ENCODE measurements around the gene UMPS.

DNA sequence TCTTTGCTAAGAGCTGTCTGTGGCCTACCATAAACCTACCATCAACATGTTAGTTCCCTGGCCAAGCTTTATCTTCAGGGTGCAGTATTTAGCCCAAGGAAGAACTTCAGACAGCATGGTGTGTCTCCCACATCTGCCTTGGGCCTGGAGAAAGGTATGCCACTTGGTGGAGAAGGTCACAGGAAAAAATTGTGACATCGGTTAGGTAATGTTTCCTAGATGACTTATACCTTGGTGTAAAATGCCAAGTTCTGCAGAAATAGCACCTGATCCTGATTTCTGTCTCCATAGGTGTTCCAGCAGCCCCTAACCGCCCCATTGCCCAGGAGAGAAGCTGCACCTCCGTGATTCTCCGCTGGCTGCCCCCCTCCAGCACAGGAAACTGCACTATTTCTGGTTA lies 33.0 kb upstream of the UMPS start:
- TF ChIP-seq, protein P1, sequence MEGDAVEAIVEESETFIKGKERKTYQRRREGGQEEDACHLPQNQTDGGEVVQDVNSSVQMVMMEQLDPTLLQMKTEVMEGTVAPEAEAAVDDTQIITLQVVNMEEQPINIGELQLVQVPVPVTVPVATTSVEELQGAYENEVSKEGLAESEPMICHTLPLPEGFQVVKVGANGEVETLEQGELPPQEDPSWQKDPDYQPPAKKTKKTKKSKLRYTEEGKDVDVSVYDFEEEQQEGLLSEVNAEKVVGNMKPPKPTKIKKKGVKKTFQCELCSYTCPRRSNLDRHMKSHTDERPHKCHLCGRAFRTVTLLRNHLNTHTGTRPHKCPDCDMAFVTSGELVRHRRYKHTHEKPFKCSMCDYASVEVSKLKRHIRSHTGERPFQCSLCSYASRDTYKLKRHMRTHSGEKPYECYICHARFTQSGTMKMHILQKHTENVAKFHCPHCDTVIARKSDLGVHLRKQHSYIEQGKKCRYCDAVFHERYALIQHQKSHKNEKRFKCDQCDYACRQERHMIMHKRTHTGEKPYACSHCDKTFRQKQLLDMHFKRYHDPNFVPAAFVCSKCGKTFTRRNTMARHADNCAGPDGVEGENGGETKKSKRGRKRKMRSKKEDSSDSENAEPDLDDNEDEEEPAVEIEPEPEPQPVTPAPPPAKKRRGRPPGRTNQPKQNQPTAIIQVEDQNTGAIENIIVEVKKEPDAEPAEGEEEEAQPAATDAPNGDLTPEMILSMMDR (IDR thresholded peaks at IDR 0.05; ENCODE audit: insufficient read depth, low read length, poor library complexity, severe bottlenecking), result no peak
- no peak for TF ChIP-seq EZH2phosphoT487 (conservative IDR thresholded peaks at IDR 0.05; ENCODE audit: low read length)
